ENCODE measurements around the gene PPARD.

DNA sequence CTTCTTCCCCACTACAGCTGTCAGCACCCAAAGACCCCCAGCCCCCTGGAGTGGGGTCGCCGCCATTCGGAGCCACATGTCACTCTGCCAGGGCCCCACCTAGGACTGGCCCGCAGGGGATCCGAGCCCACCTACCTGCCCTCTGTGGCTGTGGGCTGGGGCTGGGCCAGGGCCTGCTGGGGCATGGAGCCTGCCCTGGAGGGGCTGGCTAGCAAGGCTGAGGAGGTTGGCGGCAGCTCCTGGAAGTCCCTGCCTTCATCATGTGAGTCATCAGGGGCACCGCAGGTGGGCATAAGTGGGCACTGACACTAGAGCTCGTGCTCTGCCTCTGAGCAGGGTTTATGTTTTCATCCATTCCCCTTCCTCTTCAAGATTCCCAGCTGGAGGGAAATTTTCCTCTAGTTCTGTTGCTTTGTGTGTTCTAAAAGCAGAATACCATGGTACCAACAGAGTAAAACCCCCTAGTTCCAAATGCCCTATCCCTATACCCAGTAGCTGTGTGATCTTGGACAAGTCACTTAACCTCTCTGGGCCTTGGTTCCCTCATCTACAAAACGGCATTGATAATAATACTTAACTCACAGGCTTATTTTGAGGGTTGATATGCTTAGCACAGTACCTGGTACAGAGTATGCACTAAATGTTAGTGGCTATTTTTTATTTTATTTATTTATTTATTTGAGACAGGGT is 101.1 kb downstream of the PPARD start:
- TF ChIP-seq CTCF (IDR thresholded peaks at IDR 0.05; ENCODE audit: low read depth, low read length), result no peak
- no peak for TF ChIP-seq EZH2phosphoT487 (IDR thresholded peaks at IDR 0.05; ENCODE audit: low read depth)
